Retinal pigment epithelial cell (primary cell): ENCODE measurements around the gene ARL15.
A peak's percentile ranks its signal among the peaks of the same experiment; 100 is the strongest.

Experiments
- DNase-seq: peaks from one replicate; pipeline ENCODE4 v3.0.0-alpha.2; 2010; ENCODE audit warnings: low read depth
- H3K4me3 ChIP-seq: 2 replicates; pipeline ENCODE4 v1.5.1; 2011; ENCODE audit warnings: mild to moderate bottlenecking, low read length, control low read depth, moderate library complexity
- TF ChIP-seq, protein P1 (sequence below): conservative IDR thresholded peaks from 2 replicates; pipeline ENCODE4 v1.5.1; 2011; ENCODE audit warnings: low read depth, low read length, control low read depth, inconsistent platforms

ARL15 gene

DNA sequence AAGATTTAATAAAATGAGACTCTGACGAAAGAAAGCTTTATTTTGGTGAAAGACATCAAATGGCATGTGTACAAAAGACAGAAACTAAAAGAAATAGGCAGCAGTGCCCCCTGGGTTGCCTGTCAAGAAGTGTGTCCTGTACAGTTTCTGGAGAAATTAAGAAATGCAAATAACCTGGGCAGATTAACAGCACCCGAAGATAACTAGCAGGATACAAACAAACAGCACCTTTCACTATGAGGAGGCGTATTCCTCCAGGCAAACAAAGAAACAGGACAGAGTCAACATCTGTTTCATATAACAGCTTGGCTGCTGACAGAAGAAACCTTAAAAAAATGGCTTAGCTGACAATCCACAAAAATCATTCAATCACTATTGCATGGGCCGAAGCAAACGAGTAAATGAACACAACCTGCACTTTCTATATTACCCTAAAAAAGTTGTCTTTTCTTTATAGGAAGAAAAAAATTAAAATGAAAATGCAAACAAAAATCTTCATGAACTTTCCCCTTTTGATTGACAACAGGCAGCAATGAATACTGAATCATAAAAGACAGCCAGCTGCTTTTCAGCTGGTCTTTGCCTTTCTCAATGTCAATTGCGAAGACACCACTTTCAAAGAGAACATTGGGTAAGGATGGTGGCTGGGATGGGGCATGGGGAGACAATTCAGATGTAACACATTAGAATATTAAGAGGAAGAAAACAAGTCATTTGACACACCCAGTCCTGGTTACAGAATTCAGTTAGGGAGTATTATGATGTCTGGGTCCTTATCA, 162.1 kb downstream of the ARL15 start:
- TF ChIP-seq, protein P1, sequence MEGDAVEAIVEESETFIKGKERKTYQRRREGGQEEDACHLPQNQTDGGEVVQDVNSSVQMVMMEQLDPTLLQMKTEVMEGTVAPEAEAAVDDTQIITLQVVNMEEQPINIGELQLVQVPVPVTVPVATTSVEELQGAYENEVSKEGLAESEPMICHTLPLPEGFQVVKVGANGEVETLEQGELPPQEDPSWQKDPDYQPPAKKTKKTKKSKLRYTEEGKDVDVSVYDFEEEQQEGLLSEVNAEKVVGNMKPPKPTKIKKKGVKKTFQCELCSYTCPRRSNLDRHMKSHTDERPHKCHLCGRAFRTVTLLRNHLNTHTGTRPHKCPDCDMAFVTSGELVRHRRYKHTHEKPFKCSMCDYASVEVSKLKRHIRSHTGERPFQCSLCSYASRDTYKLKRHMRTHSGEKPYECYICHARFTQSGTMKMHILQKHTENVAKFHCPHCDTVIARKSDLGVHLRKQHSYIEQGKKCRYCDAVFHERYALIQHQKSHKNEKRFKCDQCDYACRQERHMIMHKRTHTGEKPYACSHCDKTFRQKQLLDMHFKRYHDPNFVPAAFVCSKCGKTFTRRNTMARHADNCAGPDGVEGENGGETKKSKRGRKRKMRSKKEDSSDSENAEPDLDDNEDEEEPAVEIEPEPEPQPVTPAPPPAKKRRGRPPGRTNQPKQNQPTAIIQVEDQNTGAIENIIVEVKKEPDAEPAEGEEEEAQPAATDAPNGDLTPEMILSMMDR: peak; percentile 22
- no peak for DNase-seq
- no peak overlapping the region for H3K4me3 ChIP-seq

DNA sequence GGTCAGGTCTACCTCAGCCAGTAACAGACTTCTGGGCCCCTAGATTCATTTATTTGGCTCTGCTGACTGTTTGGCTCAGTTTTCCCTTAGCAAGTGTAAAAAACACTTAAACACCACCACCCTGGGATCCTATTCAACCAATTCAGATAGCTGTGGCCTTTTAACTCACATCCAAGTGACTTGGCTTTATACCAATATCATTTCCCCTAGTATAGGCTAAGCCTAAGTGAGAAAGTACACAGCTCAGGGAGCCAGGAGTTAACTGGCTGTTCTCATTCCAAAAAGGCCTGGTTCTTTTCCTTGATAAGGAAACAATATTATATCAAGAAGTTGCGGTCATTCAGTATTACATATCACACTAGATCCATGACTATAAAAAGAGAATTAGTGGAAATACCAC, 163.5 kb downstream of the ARL15 start:
- no peak for DNase-seq
- H3K4me3 ChIP-seq: no peak overlapping the region
- TF ChIP-seq, protein P1: no peak

DNA sequence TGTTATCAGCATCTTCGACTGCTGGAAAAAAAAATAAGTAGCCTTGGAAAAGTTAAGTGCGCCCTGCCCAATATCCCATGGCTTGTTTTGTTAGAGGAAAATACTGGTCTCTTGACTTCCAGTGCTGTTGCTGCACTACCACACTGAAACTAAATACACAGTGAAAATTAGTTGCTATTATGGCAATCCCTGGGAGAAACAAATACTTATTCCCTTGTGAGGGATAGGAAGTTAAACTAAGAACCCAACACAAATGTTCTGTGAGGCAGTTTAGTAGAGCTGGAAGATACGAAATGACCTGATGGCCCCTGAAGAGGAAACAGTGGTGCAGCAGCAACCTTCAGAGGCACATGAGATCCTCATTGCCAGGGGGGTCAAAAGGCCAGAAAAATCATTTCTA, 164.0 kb downstream of the ARL15 start:
- TF ChIP-seq, protein P1: no peak
- DNase-seq: no peak

DNA sequence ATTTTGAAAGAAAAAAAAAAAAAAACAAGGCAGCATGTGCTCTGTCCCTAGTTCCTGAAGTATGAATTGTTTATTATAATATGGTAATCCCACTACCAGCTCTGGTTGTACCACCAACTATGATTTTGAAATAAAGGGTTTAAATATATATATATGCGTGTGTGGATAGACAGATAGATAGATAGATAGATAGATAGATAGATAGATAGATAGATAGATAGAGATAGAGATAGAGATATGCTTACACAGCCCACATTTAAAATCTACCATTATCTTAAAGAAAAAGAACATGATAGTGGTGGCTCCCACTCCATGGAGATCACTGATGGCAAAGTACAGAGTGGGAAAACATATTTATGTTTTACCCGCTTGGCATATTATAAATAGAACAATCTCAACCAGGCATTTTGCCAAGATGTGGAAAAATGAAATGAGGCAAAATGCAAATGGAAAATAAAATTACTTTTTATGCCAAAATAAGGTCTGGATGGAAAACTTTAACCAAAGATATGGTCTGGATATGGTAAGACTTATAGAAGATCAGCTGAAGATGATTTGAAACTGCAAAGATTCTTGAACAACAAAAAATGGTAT, 170.0 kb downstream of the ARL15 start:
- DNase-seq: no peak
- TF ChIP-seq, protein P1: no peak
- no peak overlapping the region for H3K4me3 ChIP-seq

More for the DNA sequence above, 164.0 kb downstream of the ARL15 start:
- H3K4me3 ChIP-seq: no peak overlapping the region

DNA sequence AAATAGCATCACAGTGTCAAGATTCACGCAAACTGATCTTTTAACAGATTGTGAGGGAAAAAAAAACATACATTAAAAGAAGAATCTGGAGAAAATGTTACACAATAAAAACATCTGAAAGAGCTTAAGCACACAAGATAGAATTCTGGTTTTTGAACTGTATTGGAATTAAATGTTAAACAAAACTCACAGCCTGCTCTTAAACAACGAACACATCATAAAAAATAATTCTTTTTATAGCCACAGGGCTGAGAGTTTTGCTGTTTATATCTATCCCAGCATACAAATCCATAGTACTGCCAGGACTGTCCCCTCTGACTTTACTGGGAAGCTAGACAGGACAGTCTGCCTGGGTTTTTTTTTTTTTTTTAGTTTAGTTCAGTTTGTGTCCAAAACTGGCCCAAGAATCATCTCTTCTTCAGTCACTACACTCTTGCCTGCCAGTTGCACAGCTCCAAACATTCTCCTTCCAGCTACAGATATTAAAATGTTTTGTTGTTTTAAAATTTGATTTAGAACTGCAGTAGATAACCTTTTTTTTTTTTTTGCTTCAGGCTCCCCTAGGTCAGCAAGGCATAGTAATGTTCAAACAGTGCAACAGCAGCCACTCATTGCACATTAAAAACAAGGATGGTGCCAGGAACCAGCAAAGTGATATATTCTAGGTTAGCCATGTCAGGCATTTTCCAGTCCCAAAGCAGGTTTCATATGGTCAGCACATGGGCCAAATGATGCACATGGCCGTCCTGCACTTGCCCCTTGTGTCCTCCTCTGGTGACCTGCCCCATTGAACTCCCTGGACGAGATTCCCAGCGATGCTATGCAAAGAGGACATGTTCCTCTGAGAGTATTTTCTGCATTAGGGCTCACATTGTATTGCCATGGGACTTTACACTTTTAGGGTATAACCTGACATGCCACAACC, 173.6 kb downstream of the ARL15 start:
- no peak overlapping the region for H3K4me3 ChIP-seq
- TF ChIP-seq, protein P1: no peak
- no peak for DNase-seq

DNA sequence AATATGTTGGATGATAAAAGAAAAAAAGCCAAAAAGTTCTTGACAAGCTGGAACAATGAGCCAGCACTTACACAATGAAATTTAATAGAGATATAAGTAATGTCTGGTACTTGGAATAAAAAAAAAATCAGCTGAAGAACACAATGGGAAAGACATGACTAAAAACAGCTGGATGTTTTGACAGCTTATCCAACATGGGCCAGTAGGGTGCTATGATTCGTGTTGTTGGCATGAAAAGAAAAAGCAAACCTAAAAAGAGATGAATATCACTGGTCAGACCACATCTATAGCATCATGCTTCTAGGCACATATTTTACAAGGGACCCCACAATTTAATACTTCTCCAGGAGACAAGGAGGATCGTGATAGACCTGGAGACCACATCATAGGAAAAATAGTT, 175.3 kb downstream of the ARL15 start:
- no peak for DNase-seq
- H3K4me3 ChIP-seq: no peak overlapping the region
- TF ChIP-seq, protein P1: no peak
